Dedifferentiated amniotic fluid mesenchymal stem cell (primary cell): ENCODE measurements around the gene MDFIC.

Experiments
- DNase-seq: peaks from one replicate; pipeline ENCODE4 v3.0.0-alpha.2; 2016; ENCODE audit errors: extremely low spot score

MDFIC gene

DNA sequence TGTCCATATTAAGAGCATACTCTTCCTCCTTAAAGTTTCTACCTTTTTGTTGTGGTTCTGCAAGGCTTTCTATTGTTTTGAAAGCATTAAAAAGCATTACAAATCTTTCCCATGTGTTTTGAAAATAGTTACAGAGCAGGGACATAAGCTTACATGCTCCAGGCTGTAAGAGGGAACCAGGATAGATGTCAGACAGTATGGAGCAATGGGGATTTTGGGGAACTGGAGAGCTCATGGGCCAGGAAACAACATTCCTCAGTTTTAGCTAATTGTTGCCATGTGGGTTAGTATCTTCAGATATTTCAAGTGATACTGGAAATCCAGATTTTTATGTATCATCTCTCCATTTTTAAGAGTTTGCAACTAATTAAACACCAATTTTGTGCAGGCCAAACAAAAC is 3.5 kb downstream of the MDFIC start:
- DNase-seq, result no peak

DNA sequence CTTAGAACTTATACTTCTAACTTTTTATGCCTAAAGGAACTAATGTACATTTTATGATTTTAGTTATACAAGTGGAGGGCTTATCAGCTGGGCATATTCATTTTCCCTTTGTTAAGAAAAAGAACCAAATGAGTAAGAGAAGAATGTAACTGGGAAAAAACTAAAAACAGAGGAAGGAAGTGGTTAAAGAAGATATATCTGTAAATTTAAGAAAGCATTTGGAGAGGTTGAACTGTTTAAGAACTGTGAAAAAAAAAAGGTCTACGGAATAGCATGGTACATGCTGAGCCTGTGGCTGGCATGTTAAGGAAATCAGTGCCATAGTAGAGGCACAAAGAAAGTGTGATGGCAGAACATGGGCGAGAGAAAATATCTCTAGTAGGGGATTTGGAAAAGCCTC is 6.2 kb downstream of the MDFIC start:
- no peak for DNase-seq

DNA sequence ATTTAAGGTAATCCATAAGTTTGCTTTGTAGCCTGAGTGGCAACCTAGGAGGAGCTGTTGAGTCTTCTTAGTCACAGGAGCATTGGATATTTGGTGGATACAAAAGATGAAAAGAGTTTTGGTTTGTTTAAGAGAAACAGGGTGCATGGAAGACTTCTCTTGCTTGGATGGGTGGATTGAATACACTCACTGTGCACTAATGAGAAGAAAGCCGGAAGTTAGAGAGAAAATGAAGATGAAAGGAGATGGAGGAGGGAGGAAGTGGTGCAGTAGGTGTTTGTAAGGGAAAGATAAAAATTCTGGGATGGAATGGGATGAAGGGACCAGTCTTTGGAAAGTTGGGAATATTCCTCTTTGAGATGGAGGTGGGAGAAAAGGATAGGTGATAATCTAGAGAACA is 7.7 kb downstream of the MDFIC start:
- DNase-seq, result no peak

DNA sequence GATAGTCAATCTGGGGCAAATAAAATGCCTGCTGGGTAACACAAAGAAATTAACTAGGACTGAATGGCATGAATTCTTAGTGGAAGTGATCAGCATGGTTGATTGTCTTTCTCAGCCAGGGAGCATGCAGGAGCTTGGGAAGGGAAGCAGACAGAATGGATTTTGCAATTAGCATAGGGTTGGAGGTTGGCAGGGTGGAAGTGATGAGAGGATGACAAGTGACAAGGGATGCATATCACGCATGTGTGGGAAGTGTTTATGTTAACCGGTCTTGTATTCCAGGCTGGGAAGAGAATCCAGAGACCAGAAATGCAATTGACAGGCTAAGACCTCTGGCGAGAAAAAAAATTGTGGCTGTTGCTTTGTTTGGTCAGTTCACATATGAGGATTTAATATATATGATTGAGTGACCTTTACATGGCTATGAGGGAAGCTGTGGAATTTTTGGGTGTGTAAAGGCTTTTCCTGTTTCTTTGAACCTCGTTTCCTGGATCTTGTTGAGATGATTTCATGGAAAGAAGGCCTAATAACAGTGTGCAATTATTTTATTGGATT is 8.3 kb downstream of the MDFIC start:
- no peak for DNase-seq

DNA sequence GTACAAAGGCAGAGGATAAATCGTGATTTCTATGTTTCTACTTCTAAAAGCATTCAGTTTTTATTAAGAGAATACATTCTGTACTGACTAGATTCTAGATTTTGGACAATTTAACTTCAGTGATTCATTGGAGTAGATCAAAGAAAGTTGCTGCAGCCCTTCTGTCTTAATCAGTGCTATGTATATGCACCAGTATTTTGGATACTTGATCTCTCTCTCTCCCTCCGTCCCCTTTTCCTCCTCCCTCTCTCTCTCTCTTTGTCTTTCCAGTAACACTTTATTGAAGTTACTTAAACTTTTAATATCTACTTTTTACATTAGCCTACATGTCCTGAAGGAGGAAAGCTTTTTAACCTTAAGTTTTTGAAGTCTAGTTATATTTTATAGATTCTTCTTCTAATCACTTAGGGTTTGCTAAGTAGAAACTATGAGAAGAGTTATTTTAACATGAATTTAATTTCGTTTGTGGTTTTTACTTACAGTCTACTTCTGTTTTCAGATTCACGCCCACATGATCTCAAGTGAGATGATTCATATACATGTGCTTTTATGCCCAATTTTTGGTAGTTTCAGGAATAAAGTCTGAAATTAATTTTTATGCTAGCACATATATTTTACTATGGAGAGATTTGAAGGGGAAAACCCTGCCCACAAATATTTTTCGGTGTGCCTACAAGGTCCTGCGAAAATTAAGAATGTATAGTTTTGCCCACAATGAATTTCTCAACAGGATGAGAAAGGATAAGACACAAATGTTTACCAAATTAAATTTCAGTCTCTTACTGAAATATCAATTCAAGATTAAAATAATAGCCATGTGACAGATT is 9.1 kb downstream of the MDFIC start:
- DNase-seq, result peak; percentile 62

DNA sequence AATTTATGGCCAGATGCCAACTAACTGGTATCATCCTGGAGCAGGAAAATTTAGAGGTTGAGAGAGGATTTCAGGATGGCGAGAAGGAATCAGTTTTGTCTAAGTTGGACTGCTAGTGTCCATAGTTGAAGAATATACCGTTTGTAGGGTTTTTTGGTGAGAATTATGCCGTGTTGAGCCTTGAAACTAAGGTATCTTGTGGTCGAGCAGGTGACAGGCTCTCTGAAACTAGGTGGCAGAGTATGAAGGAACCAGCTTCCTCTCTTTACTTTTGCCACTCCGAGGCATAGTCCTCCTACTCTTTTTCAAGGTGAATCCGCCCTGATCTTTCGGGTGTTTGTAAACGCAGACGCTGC is 9.7 kb downstream of the MDFIC start:
- DNase-seq, result no peak

DNA sequence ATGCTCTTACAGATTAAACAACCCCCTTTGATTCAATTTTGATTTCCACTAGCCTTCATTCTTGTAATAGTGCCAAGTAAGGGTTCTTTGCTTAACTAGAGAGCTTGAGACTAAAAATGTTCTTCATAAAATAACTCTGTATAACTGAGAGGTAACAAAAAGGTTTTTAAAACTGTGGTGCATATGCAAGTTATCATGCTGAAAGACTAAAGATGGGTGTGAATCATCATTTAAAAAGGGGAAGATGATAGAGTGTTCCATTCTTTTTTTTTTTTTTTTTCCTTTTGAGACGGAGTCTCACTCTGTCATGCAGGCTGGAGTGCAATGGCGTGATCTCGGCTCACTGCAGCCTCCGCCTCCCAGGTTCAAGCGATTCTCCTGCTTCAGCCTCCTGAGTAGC is 11.1 kb downstream of the MDFIC start:
- DNase-seq, result no peak

DNA sequence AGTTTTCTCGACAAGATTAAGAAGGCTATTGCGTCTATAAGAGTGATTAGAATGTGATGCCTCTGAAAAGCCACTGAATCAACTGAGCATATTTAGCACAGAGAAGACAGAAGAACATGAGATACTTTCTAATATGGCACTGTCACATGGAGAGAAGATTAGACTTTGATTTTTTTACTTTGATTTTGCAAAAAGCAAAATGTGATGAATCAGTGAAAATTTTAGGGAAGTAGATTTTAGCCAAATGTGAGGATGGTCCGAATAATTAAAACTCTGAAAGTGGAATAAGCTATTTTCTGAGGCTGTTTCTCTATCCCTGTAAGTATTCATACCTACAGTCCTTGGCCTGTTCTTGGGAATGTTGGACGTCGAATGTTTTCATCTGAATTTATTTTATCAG is 11.8 kb downstream of the MDFIC start:
- DNase-seq, result no peak

DNA sequence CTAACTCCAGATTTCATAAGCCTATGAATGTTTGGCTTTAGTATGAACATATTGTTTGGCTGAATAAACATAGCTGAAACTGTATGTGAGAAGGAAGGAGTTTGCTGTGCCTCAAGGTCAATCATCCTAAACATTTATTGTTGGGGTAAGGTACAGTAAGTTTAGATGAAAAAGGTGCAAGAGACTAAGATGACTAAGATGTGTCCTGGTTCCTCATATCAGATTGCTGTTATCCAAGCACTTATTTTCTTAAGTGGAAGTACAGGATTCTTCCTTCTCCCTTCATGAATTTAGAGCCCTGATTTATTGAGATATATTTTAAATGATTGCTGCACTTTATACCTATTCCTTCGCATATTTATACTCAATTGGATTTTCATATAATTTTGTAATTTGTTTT is 12.2 kb downstream of the MDFIC start:
- no peak for DNase-seq

DNA sequence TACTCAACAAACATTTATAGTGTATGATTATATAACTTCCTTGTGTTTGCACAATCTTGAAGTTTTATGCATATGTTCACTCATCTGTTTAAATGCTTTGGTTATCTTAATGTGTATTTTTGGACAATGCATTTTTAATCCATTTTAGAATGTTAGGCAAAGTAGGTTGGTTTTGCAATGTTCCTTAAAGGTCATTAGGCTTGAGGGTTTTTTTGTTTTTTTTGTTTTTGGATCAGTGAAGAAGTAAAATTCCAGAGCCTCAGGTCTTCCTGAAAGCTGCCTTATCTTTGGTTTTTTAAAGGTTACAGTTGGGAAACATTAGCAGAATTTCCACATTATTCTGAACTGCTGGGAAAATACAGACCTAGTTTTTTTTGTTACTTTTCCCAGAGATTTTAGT is 12.8 kb downstream of the MDFIC start:
- DNase-seq, result no peak

DNA sequence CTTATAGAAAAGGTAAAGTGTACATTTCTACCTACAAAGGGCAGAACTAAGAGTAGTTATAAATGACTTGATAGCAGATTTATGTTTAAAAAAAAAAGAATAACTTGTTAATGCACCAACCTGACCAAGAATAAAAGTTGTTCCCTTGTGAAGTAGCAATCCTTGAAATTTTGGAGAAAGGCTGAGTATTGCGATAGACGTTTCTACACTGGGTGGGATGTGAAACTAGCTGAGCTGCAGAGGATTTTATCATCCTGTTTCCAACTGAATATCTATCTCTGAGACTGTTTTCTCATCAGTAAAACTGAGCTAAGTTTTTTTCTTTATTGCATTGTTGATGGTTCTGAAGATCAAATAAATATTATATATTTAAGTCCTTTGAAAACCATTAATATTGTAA is 14.6 kb downstream of the MDFIC start:
- DNase-seq, result no peak

DNA sequence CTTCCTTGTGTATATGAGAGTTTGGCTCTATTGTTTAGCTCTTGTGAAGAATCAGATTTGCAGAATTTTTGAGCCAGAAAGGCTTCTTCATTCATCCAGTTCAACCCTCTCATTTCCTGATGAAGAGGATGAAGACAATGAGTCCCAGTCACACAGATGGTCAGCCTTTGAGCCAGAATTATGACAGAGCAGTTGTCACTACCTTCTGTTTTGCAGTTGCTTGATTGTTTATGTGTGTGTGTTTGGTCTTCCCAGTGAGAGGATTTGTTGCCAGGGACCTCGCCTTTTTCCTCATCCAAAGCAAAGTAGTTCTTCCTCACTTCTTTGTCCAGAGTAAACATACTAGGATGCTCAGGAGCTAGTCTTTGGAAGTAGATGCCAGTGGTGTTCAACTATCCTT is 15.6 kb downstream of the MDFIC start:
- no peak for DNase-seq

DNA sequence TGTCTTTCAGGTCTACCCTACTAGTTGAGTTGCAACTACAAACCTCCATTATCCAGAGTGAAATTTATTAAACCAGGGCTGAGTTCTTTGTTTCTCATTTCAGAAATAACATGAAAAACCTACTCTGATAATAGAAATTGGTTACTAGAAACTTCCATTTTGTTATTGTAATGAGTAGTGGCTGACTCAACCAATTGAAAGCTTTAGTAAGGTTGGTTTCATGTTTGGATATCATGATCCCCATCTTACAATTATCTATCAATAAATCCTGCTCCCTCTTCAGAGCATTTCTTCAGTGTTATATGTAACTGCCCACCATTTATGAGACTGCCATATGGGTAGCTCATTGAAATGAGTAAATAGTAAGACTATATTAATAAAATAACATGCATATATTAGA is 16.9 kb downstream of the MDFIC start:
- DNase-seq, result no peak

DNA sequence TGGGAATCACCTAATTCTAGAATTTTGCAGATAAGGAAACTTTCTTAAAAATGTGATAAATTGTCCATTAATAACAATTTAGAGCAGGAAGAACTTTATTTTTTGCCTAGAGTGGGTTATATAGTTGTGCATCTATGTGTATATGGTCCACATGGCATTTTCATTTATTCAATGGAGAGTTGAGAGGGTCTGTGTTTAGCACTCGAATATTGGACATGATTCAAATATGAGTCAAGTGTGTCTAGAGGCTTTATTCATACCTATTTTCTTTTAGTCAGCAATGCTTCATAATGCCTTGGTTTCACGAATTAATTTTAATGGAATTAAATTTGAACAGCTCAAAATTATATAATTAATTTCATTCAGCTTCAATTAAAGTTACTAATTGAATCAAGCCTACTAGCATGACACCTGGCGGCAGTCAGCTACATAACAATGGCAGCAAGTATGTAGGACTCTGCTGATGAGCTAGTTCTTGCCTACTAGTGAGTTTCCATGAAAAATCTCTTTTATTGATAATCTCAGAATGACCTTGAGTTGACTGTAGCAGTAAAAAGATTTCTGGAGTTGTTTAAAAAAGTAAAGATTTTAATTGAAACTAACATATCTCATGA is 17.7 kb downstream of the MDFIC start:
- DNase-seq, result no peak

DNA sequence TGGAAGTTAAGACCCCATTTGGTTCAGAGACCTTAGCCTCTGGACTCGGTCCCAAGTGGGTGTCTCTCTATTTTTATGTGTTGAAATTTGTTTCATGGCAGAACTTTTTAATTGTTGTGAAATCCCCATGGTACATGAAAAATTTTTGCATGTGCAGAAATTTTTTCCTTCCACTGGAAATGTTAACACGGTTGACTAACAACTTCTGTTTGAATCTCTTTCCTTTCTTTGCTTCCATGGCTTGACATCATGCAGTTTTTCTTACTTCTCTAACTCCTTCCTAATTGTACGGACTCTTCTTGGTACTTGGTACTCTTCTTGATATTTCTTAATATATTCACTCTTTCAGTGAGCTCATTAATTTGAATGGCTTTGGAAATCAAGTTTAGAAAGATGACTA is 18.3 kb downstream of the MDFIC start:
- no peak for DNase-seq

DNA sequence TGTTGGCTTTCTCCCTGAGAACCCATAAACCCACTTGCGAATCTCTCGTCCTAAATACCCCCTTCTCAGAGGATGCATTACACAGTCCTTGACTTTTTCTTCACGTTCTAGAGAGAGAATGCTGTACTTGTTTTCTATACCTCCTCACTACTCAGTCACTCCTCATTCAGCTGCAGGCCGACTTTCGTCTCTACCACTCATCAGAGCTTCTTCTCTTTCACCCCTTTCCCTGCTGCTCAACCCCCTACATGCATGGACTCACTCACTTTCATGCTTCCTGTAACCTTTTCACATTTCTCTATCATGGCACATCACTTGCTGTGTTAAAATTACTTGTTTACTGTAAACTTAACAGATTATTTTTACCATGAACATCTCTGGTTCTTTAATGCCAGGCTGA is 19.8 kb downstream of the MDFIC start:
- DNase-seq, result no peak

DNA sequence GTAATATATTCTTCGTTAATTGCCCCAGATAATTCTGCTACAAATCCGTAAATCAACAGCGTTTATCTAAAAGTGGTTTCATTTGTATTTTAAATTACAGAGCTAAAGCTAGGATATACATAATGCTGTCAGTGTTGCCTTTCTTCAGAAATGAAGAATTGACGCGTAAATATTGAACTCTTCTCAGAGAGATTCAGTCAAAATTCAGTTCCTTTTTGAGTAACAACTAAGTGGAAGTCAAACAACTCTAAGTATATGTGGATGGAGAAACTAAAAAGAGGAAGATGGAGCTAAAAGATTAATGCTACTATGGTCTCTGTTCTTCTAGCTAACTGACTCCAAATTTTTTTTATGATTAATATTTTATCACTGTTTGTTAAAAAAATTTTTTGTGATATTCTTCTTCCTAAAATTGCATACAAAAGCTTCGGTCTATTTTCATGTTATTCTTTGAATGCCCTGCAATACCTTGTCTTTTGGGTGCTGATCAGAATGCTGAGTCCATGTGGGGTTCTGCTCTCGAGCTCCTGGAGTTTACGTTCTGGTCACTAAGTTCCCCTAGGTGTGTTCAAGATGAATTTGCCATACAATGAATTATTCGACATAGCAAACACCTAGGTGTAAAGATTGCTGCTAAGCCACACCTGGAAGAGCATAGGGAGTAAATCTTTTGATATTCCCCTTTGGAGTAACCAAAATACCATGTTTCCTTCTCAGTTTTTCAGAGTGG is 20.7 kb downstream of the MDFIC start:
- DNase-seq, result no peak

DNA sequence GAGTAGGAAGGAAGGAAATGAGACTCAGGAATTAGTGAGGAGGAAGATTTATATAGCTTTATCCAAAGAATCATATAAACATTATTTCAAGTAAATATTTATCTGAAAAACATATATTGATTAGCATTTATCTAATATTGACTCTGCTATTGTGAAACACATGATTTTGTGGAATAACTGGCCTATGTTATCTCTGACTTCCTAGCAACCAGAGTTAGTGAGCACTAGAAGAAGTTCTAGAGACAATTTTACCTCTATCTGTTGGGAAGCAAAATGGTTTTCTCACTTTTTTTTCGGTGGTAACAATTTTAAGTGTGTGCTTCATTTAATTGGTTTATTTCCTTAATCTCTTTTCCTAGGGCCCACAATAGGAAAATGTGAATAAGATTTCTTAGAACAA is 21.6 kb downstream of the MDFIC start:
- DNase-seq, result no peak

DNA sequence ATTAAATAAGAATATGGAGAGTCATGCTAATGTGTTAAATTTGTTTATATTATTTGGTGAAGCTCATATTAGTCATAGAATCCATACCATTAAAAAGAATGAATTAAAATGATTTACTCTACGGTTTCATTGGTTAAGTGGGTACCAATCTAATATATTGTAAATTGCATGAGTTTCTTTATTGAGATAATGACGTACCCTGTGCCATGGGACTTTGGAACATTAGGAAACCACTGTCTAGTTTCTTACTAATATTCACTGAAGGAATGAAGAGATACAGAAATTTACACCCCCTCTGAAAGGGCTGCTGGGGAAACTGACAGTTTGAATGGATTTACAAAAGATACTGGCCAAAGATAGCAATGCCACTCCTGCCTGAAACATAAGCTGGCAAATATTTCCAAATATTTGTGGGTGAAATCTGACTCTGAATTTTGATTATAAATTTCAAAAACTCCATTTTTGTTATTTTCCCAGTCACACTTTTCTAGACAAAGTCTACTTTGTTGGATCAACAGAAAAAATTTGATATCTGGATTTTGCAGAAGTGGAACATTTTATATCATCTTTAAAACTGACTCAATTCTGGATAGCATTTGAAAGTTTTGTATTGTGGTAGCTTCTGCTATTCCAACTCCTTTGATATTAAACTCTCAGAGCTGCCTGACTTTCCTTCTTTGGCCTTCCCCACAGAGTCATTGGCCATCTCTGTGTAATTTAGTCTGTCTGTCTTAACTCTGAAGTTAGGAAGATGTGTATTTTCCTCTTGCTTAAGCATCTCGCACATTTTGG is 22.3 kb downstream of the MDFIC start:
- no peak for DNase-seq

DNA sequence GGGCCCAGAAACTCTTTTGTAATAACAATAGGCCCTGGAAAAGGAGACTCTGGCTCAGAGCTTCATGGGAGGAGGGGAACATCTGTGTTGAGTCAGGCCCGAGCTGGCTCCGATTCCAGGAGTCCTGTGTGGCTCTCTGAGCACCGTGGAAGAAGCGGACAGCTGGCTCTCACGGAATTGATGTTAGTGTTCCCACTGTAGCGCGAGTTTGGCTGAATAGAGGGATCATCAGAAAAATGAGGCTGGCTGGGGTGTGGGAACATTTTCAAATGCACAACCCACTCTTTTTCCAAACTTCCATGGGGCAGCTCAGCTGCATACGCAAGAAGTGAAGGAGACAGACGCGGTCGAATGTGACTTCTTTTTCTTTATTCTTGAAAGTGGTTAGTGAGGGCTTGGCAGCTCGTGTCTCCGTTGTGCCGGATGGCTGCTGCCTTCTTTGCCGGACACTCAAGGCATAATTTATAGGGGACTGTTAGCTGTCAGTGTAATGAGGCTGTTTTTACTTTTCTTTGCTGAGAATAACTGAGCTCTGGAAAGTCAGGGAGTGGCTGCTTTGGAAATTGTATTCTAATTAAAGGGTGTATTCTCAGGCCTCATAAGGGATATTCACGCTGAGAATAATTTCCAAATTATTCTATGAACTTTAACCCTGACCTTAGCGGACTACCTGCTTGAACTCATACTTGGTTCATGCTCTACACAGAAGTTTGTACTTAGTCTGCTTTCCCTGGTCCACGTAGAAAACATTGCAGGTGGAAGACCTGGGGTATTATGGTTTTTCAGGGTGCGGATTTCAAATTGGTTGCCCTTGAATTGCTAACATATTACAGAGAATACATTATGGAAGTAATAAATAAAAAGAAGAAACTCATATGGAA is 23.1 kb downstream of the MDFIC start:
- DNase-seq, result peak; percentile 80

DNA sequence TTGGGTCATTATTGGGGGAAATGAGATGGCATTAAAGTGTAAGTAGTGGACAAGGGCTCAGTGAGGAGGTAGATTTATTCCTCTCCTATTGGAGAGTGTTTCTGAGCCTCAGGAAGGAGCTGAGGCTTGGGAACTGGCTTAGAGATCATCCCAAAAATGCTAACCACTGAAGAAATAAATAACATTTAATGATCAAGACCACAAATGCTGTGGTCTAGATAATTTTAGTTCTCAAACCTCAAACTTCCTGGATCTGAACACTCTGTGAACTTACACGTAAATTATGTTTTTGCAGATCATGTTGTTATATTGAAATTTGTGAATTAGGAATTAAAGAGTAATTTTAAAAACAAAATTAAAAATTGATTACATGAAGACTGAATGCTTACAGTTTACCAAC is 27.3 kb downstream of the MDFIC start:
- no peak for DNase-seq
